ENCODE measurements around the gene APOC1. TPM values are rescaled to one million over a fixed set of nuclear protein-coding genes. Genes with fewer than 3 reads are reported as not detected.

Gene APOC1
- total RNA-seq, 2 donors from 2014 or later: 2.7 to 4.6 TPM

GRCh38 chr19:44948763-44949374 is 34.5 kb downstream of the APOC1 start:
- intact Hi-C loops (cut with DNase I): no loop called here
- no peak for DNase-seq
- ATAC-seq: no peak

- ATAC-seq: no peak
- intact Hi-C loops (cut with DNase I): no loop called here
- DNase-seq: no peak
These were observed 35.1 kb downstream of the APOC1 start for GRCh38 chr19:44949550-44949949.

- intact Hi-C loops (cut with DNase I): loop anchor here (2.0 to 5.0 kb wide), 2 partner anchors 44 to 47 kb away; partner anchors contain the start of gene APOE (in 2 of the 2)
- peak in 1 of 2 donors; percentile 9 for ATAC-seq
- DNase-seq: peak; percentile 46
These were observed 37.1 kb downstream of the APOC1 start for GRCh38 chr19:44951179-44952159.

- intact Hi-C loops (cut with DNase I): loop anchor here in 1 of 2 donors (5.0 kb wide), 1 partner anchor 47 kb away; the partner anchor contains the start of gene APOE
These were observed 39.9 kb downstream of the APOC1 start for GRCh38 chr19:44954278-44954648.

GRCh38 chr19:44954649-44955504 is 40.5 kb downstream of the APOC1 start, which contains the start of gene CLPTM1:
CLPTM1 (plus strand) TSS chr19:44955380; CDS start chr19:44955396, 16 bp downstream.
- intact Hi-C loops (cut with DNase I): loop anchor here in 1 of 2 donors (5.0 kb wide), 1 partner anchor 48 kb away; the partner anchor contains the start of gene APOE
- ATAC-seq (peak; percentile 97), DNase-seq (peak; percentile 98)

More at GRCh38 chr19:44954278-44954648, 39.9 kb downstream of the APOC1 start:
- ATAC-seq (no peak), DNase-seq (no peak)

GRCh38 chr19:44955505-44956439 is 41.4 kb downstream of the APOC1 start:
- peak in 1 of 2 donors; percentile 54 for ATAC-seq
- no peak for DNase-seq
- intact Hi-C loops (cut with DNase I): no loop called here

GRCh38 chr19:44957526-44957925 is 43.1 kb downstream of the APOC1 start:
- no peak for DNase-seq
- no peak for ATAC-seq
- intact Hi-C loops (cut with DNase I): no loop called here

- ATAC-seq: no peak
- intact Hi-C loops (cut with DNase I): no loop called here
- DNase-seq: no peak
These were observed 43.7 kb downstream of the APOC1 start for GRCh38 chr19:44958090-44958489.

- intact Hi-C loops (cut with DNase I): no loop called here
- no peak for ATAC-seq
- DNase-seq: no peak
These were observed 45.3 kb downstream of the APOC1 start for GRCh38 chr19:44959691-44960090.

- ATAC-seq (no peak), DNase-seq (no peak)
- intact Hi-C loops (cut with DNase I): no loop called here
These were observed 46.7 kb downstream of the APOC1 start for GRCh38 chr19:44960906-44961728.

- intact Hi-C loops (cut with DNase I): no loop called here
- no peak for ATAC-seq
- no peak for DNase-seq
These were observed 47.4 kb downstream of the APOC1 start for GRCh38 chr19:44961821-44962220.

GRCh38 chr19:44968118-44968517 is 53.7 kb downstream of the APOC1 start:
- no peak for DNase-seq
- intact Hi-C loops (cut with DNase I): no loop called here
- ATAC-seq: no peak

GRCh38 chr19:44968670-44969069 is 54.3 kb downstream of the APOC1 start:
- ATAC-seq (no peak), DNase-seq (no peak)
- intact Hi-C loops (cut with DNase I): no loop called here
